ENCODE results near the gene RGS9. TPM values are rescaled to one million over a fixed set of nuclear protein-coding genes. Genes with fewer than 3 reads are reported as not detected.

RGS9 gene
- total and polyA plus RNA-seq, 8 donors, result 1.2 to 13.9 (median 3.4) TPM

- TF ChIP-seq CTCF (IDR thresholded peaks at IDR 0.05), result no peak
- Histone ChIP-seq H3K27me3 (no peaks in the 10 kb centered on the region), H3K4me1 (no peaks in the 10 kb centered on the region), H3K27ac (no peak overlapping the region), H3K9me3 (no peaks in the 10 kb centered on the region), H3K36me3 (no peaks in the 10 kb centered on the region), H3K4me3 (no peak overlapping the region)
- DNase-seq (no peak), FAIRE-seq (no peak), ATAC-seq (no peak)
- 69 to 75% methylated on average over 8 of the region's 8 CpGs for WGBS, 2 donors
- intact Hi-C loops (cut with DNase I), result no loop called here
These were observed 124.8 kb downstream of the RGS9 start for GRCh38 chr17:65261682-65262636.

- Histone ChIP-seq H3K4me3 (no peak overlapping the region), H3K4me1 (no peaks in the 10 kb centered on the region), H3K9me3 (no peaks in the 10 kb centered on the region), H3K27ac (no peak overlapping the region), H3K36me3 (no peaks in the 10 kb centered on the region), H3K27me3 (no peaks in the 10 kb centered on the region)
- DNase-seq (no peak), ATAC-seq (no peak), FAIRE-seq (no peak)
- intact Hi-C loops (cut with DNase I), result no loop called here
- no peak for TF ChIP-seq CTCF (IDR thresholded peaks at IDR 0.05)
These were observed 128.1 kb downstream of the RGS9 start for GRCh38 chr17:65265276-65265675.

- intact Hi-C loops (cut with DNase I), result no loop called here
- H3K27me3 ChIP-seq, result no peaks in the 10 kb centered on the region
- ATAC-seq (no peak), DNase-seq (no peak), FAIRE-seq (no peak)
- TF ChIP-seq CTCF (IDR thresholded peaks at IDR 0.05), result no peak
- no peaks in the 10 kb centered on the region for H3K9me3 ChIP-seq
- 59 to 95% methylated on average over 2 of the region's 2 CpGs for WGBS, 2 donors
- no peak overlapping the region for H3K27ac ChIP-seq
- no peaks in the 10 kb centered on the region for H3K36me3 ChIP-seq
- H3K4me1 ChIP-seq, result no peaks in the 10 kb centered on the region
- H3K4me3 ChIP-seq, result no peak overlapping the region
These were observed 131.7 kb downstream of the RGS9 start for GRCh38 chr17:65268832-65269231.

GRCh38 chr17:65270499-65271253, 133.5 kb downstream of the RGS9 start:
- H3K9me3 ChIP-seq, result no peaks in the 10 kb centered on the region
- FAIRE-seq (no peak), ATAC-seq (no peak), DNase-seq (no peak)
- intact Hi-C loops (cut with DNase I), result no loop called here
- WGBS, 2 donors, result 60% methylated on average over 23 of the region's 23 CpGs
- no peak overlapping the region for H3K27ac ChIP-seq
- no peak for TF ChIP-seq CTCF (IDR thresholded peaks at IDR 0.05)
- H3K36me3 ChIP-seq, result no peaks in the 10 kb centered on the region
- no peaks in the 10 kb centered on the region for H3K4me1 ChIP-seq
- no peak overlapping the region for H3K4me3 ChIP-seq
- H3K27me3 ChIP-seq, result no peaks in the 10 kb centered on the region

Measured in pancreas (tissue), 10 donors.